Glomerular visceral epithelial cell (primary cell): ENCODE data around the gene RAD51B.

ENCODE experiments used
- DNase-seq: peaks from one replicate; pipeline ENCODE4 v3.0.0-alpha.2; 2016; ENCODE audit errors: extremely low spot score

Gene RAD51B

DNA sequence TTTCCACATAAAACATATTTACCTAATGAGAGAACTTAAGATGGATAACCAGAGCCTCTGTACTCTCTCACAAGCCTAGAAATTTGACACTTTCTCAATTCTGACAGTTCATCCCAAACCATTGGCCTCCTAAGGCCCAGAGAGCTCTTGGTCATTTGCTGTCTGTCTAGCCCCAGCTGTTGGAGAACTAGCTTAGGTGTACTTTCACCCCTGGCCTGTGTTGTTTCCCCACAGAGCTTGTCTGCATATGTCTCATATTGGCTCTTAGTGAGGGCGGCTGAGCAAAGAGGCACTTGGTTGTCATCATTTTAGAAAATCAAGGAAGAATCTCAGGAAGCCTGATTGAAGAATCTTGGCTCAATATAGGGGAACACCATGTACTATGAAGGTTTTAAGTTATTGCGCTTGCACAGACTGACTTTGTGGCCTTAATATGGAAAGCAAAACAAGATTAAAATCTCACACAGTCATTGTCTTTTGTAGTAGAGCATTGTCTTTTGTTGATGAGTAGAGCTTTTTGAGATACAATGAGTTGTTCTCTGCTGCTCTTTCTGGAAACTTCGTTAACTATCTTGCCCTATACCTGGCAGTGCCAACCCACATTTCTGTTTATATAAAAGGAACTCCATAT is 324.6 kb downstream of the RAD51B start:
- no peak for DNase-seq

DNA sequence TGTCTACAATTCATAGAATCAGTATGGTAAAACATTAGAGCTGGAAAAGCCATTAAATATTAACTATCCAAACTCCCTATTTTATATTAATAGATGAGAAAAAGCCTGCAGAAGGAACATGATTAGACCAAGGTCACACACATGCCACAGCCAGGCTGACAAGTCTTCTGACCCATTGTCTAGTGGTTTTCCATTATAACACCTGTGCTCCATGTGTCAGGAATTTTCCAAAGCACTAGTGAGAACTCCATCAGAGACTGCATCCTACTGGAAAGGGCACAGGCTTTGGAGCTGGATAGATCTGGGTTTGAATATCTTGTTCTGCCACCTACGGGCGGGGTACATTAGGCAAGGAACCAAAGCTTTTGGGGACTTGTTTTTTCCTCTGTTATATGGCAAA is 325.5 kb downstream of the RAD51B start:
- peak; percentile 88 for DNase-seq

DNA sequence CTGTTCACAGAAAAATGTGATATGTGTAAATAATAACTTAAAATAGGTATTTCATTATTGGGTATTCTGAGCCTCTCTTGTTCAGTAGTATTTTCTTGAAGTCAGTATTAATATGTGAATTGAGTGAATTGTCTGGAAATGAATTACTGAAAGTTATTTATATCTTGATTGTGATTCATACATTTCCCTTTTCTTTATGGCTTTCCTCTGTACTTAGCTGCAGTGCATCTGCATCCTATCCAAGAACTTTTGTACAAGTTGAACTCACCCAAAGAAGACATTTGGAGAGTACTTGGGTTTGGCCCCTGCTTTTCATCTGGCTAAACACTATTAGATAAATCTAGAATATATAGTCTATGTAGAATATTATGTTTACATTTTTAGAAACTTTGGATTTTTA is 326.0 kb downstream of the RAD51B start:
- no peak for DNase-seq

GRCh38 chr14:68146818-68147217 is 327.2 kb downstream of the RAD51B start:
- peak; percentile 96 for DNase-seq

DNA sequence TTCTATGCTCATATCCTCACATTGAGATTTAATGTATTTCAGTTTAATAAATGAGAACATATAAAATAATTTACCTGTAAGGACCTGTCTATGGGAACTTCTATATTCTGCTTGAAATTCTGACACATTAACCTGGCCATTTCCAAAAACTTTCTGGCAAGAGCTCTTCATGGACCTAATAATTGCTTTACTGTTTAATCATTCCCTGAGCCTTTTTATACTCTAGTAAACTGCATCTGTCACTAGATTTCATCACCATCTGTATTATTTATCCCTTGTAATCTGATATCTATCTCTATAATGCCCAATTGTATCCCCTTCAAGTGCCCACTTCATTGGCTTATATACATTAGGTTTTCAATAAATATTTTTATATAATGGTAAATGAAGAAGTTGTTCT is 327.7 kb downstream of the RAD51B start:
- peak; percentile 71 for DNase-seq

DNA sequence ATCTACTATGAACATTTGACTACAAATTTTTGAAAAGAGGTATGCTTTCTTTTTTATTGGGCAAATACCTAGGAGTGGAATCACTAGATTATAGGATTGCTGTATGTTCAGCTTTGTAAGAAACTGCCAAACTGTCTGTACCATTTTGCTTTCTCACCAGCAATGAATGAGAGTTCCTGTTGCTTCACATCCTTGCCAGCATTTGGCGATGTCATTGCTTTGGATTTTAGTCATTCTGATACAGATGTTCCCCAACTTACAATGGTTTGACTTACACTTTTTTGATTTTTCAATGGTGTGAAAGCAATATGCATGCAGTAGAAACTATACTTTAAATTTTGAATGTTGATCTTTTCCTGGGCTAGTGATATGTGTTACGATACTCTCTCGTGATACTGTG is 328.7 kb downstream of the RAD51B start:
- peak; percentile 42 for DNase-seq

- DNase-seq, result no peak
These were observed 329.2 kb downstream of the RAD51B start for GRCh38 chr14:68148763-68149162.

DNA sequence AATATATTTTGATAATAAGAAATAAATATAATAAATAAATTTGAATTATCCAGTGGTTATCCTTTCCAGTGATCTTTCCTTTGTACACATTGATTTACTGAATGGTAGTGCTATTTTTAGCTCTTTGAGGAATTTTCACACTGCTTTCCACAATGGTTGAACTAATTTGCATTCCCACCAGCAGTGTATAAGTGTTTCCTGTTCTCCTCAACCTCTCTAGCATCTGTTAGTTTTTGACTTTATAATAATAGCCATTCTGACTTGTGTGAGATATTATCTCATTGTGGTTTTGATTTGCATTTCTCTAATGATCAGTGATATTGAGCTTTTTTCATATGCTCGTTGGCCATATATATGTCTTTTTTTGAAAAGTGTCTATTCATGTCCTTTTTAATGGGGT is 333.7 kb downstream of the RAD51B start:
- no peak for DNase-seq

- no peak for DNase-seq
These were observed 334.7 kb downstream of the RAD51B start for GRCh38 chr14:68154275-68154674.

DNA sequence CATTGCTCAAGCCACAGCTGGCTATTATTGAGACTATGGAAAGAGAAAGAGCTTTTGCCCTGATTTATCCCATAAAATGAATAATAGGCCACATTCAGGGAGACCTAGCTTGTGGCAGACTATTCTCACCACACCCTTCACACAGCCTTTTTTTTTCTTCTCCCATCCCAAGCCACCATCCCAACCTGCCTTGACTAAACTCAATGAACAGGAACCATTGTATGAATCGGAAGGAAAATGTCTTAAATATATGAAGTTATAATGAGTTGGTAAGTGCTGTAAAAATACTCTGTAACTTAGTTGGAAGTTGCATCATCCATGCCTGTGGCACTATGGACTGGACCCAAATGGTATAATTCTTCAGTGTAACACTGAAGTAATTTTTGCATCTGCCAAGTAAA is 338.4 kb downstream of the RAD51B start:
- no peak for DNase-seq

GRCh38 chr14:68158640-68159039 is 339.1 kb downstream of the RAD51B start:
- DNase-seq, result no peak

- no peak for DNase-seq
These were observed 340.4 kb downstream of the RAD51B start for GRCh38 chr14:68159701-68160633.

- DNase-seq, result no peak
These were observed 341.4 kb downstream of the RAD51B start for GRCh38 chr14:68160779-68161546.

DNA sequence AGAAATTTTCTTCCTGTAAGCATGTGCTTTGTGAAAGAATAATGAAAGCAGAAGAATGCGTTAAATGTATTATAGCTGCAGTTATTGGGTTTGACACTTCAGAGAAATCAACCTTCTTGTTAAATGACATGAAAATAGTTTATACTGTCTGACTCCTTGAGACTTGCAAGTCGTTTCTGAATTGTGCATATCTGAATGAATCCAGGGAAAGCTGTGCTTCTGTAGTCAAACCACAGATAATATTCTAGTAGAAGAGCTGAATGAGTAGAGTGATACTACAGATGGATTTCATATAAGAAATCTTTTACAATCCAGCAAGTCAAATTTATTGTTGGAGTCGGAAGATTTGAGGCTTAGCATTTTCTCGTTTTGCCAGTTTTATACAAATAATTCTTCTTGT is 343.3 kb downstream of the RAD51B start:
- DNase-seq, result no peak

GRCh38 chr14:68164711-68165113 is 345.1 kb downstream of the RAD51B start:
- DNase-seq, result no peak

GRCh38 chr14:68165274-68165843 is 345.8 kb downstream of the RAD51B start:
- no peak for DNase-seq

- no peak for DNase-seq
These were observed 347.3 kb downstream of the RAD51B start for GRCh38 chr14:68166731-68167382.

DNA sequence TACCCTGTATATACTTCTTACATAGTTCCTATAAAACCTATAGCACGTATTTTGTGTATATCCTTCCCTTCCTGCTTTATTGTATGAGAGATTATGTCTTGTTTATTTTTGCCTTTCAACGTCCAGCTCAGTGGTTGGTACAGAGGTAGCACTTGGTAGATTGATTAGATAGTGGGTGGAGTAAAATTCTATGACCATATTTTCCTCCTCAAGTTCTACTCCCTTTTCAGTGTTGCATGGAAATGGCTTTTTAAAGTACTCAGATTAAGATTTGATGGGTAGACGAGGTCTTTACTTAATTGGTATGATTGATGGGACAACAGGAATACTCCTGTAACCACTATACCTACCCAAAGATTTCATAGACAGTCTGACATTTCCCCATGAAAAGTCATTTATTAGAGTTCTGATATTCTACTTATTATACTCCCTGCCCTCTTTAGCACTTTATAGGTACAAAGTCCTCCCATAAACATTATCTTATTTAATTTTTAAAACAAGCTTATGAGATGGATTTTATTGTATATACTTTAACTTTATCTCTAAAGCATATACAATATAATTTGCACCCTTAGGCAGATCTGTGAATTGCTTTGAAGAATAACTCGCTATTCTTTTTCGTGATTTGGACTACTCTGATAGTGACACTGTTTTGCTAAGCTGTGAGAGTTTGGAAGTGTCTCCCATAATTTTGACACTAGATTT is 348.0 kb downstream of the RAD51B start:
- DNase-seq, result no peak

GRCh38 chr14:68168460-68169109 is 349.0 kb downstream of the RAD51B start:
- DNase-seq, result no peak

GRCh38 chr14:68172216-68172615 is 352.6 kb downstream of the RAD51B start:
- DNase-seq, result peak; percentile 46
